Sigmoid colon (tissue), 4 donors: Measurements from ENCODE around the gene BIRC6.

ENCODE experiments used
- CTCF ChIP-seq, 4 experiments: fragments of 450-650 bp in 3 of 4; fragments of 200-600 bp in 1 of 4; IDR thresholded peaks; one replicate each; pipeline ENCODE4 v1.5.1; 2016 to 2019; ENCODE audit warnings: antibody characterized with exemption in 4 of 4, mild to moderate bottlenecking in 3 of 4, moderate library complexity in 2 of 4
- EP300 ChIP-seq, 4 donors: sonication (generic); formaldehyde crosslinking; IDR thresholded peaks; one replicate each; pipeline ENCODE4 v1.6.1; 2017; ENCODE audit warnings: antibody characterized with exemption in 4 of 4

GRCh38 chr2:32369222-32369621 lies 12.4 kb downstream of the BIRC6 start:
- no peak for TF ChIP-seq EP300 (IDR thresholded peaks at IDR 0.05)
- no peak for TF ChIP-seq CTCF (IDR thresholded peaks at IDR 0.05)
